ENCODE data around the gene AKT2. TPM values are rescaled to one million over a fixed set of nuclear protein-coding genes. Genes with fewer than 3 reads are reported as not detected.

The AKT2 gene
- total RNA-seq, 3 donors from 2014 or later (not counting 1 experiment from before 2014, with no cell fraction given): 234 to 292 (median 261) TPM

GRCh38 chr19:40266912-40267600, 18.1 kb downstream of the AKT2 start:
- H3K9me3 ChIP-seq (ENCODE audit: control insufficient read depth, insufficient read depth, low read length): no peaks in the 10 kb centered on the region
- Mint-ChIP-seq H3K27ac (peak overlapping the region; percentile 2 to 52), H3K4me1 (peaks cover 48 to 72% of the 10 kb centered on the region in 2 donors), H3K36me3 (no peaks in the 10 kb centered on the region), H3K27me3 (ENCODE audit: low read depth in 2 of 2) (no peaks in the 10 kb centered on the region), H3K9me3 (no peaks in the 10 kb centered on the region), H3K4me3 (no peak overlapping the region)
- H3K27ac ChIP-seq (ENCODE audit: low read length): no peak overlapping the region
- WGBS (ENCODE audit: insufficient coverage): 94% methylated on average over 15 of the region's 15 CpGs
- no peak for TF ChIP-seq CTCF (IDR thresholded peaks at IDR 0.05)
- ATAC-seq: no peak
- H3K4me1 ChIP-seq (ENCODE audit: control insufficient read depth, insufficient read depth, low read length): peaks cover 7% of the 10 kb centered on the region
- H3K27me3 ChIP-seq (ENCODE audit: control insufficient read depth, insufficient read depth, low read length): no peaks in the 10 kb centered on the region
- H3K36me3 ChIP-seq (ENCODE audit: control insufficient read depth, insufficient read depth, low read length): peaks cover 26% of the 10 kb centered on the region
- DNase-seq: no peak
- intact Hi-C loops (cut with micrococcal nuclease): no loop called here
- H3K4me3 ChIP-seq (ENCODE audit: low read length): no peak overlapping the region

GRCh38 chr19:40266119-40266518, 19.0 kb downstream of the AKT2 start:
- no peak for TF ChIP-seq CTCF (IDR thresholded peaks at IDR 0.05)
- Histone ChIP-seq H3K36me3 (ENCODE audit: control insufficient read depth, insufficient read depth, low read length) (peaks cover 26% of the 10 kb centered on the region), H3K27ac (ENCODE audit: low read length) (no peak overlapping the region), H3K4me3 (ENCODE audit: low read length) (no peak overlapping the region), H3K9me3 (ENCODE audit: control insufficient read depth, insufficient read depth, low read length) (no peaks in the 10 kb centered on the region), H3K27me3 (ENCODE audit: control insufficient read depth, insufficient read depth, low read length) (no peaks in the 10 kb centered on the region), H3K4me1 (ENCODE audit: control insufficient read depth, insufficient read depth, low read length) (peaks cover 4% of the 10 kb centered on the region)
- Mint-ChIP-seq H3K36me3 (no peaks in the 10 kb centered on the region), H3K27ac (peak overlapping the region; percentile 49 to 64), H3K4me3 (no peak overlapping the region), H3K4me1 (peaks cover 49 to 71% of the 10 kb centered on the region in 2 donors), H3K9me3 (no peaks in the 10 kb centered on the region), H3K27me3 (ENCODE audit: low read depth in 2 of 2) (no peaks in the 10 kb centered on the region)
- ATAC-seq (no peak), DNase-seq (no peak)
- WGBS (ENCODE audit: insufficient coverage): 93% methylated on average over 17 of the region's 17 CpGs
- intact Hi-C loops (cut with micrococcal nuclease): no loop called here

- H3K36me3 Mint-ChIP-seq: no peaks in the 10 kb centered on the region
- WGBS (ENCODE audit: insufficient coverage): 98% methylated on average over 6 of the region's 6 CpGs
Observed at GRCh38 chr19:40265763-40266099, 19.4 kb downstream of the AKT2 start.

More at GRCh38 chr19:40265763-40266099, 19.4 kb downstream of the AKT2 start:
- Histone ChIP-seq H3K36me3 (ENCODE audit: control insufficient read depth, insufficient read depth, low read length) (peaks cover 26% of the 10 kb centered on the region), H3K4me1 (ENCODE audit: control insufficient read depth, insufficient read depth, low read length) (peaks cover 4% of the 10 kb centered on the region), H3K9me3 (ENCODE audit: control insufficient read depth, insufficient read depth, low read length) (no peaks in the 10 kb centered on the region), H3K27me3 (ENCODE audit: control insufficient read depth, insufficient read depth, low read length) (no peaks in the 10 kb centered on the region), H3K4me3 (ENCODE audit: low read length) (no peak overlapping the region), H3K27ac (ENCODE audit: low read length) (no peak overlapping the region)
- Mint-ChIP-seq H3K9me3 (no peaks in the 10 kb centered on the region), H3K27ac (peak overlapping the region; percentile 49 to 64), H3K4me1 (peaks cover 49 to 74% of the 10 kb centered on the region in 2 donors), H3K4me3 (no peak overlapping the region), H3K27me3 (ENCODE audit: low read depth in 2 of 2) (no peaks in the 10 kb centered on the region)
- intact Hi-C loops (cut with micrococcal nuclease): no loop called here
- DNase-seq: no peak
- TF ChIP-seq CTCF (IDR thresholded peaks at IDR 0.05): no peak
- no peak for ATAC-seq
